Esophagus squamous epithelium (tissue), 5 donors: ENCODE results near the gene PLEKHN1. TPM values are rescaled to one million over a fixed set of nuclear protein-coding genes. Genes with fewer than 3 reads are reported as not detected.

Source experiments
- DNase-seq: peaks from one replicate; lab custom pipeline; 2025; lab: John Stamatoyannopoulos, UW
- H3K27ac ChIP-seq, 4 donors: fragments of 200-600 bp; sonication (generic); one replicate each; pipeline ENCODE4 v1.5.1; 2016 to 2019; ENCODE audit warnings: mild to moderate bottlenecking in 1 of 4
- H3K27me3 ChIP-seq, 4 donors: fragments of 200-600 bp; sonication (generic); 1 replicate in 3 of 4; 2 replicates in 1 of 4; pipeline versions ENCODE4 v1.5.1 to v1.6.0; 2017 to 2021; ENCODE audit warnings: antibody characterized with exemption in 1 of 4
- H3K36me3 ChIP-seq, 3 donors: fragments of 200-600 bp; sonication (generic); one replicate each; pipeline ENCODE4 v1.5.1; 2016 to 2019
- H3K4me1 ChIP-seq, 3 donors: fragments of 200-600 bp; sonication (generic); one replicate each; pipeline ENCODE4 v1.5.1; 2017 to 2019
- H3K4me3 ChIP-seq, 4 donors: fragments of 200-600 bp; sonication (generic); 1 replicate in 3 of 4; 2 replicates in 1 of 4; pipeline ENCODE4 v1.5.1; 2016 to 2019; ENCODE audit warnings: mild to moderate bottlenecking in 2 of 4, moderate library complexity in 1 of 4
- H3K9me3 ChIP-seq, 3 donors: fragments of 200-600 bp; sonication (generic); one replicate each; pipeline ENCODE4 v1.5.1; 2016 to 2019
- POLR2A ChIP-seq, 4 donors: fragments of 450-650 bp; IDR thresholded peaks; one replicate each; pipeline ENCODE4 v1.6.1; 2017; ENCODE audit warnings: antibody characterized with exemption in 4 of 4, mild to moderate bottlenecking in 4 of 4, moderate library complexity in 3 of 4
- WGBS, 2 donors: methylation state at CpG; one replicate each; pipeline ENCODE4 v1.1.5; 2018; 5-methylcytosine and 5-hydroxymethylcytosine counted together
- intact Hi-C: fragments of 100-400 bp; cut with DNase I; formaldehyde crosslinking; loops from one replicate; pipeline ENCODE4 v1.15.0; 2022
- total RNA-seq, 4 donors: library from RNA; depleted of rRNA; stranded (reverse); fragments of >200 nt; gene quantifications; one replicate each; pipeline ENCODE4 v1.1.0, GENCODE V29; 2016
- TF ChIP-seq, protein P1 (sequence below), 6 experiments: fragments of 450-650 bp in 4 of 6; fragments of 200-600 bp in 2 of 6; sonication (generic) in 2 of 6; IDR thresholded peaks; one replicate each; pipeline ENCODE4 v1.5.1; 2016 to 2019; ENCODE audit warnings: antibody characterized with exemption in 6 of 6, mild to moderate bottlenecking in 4 of 6, moderate library complexity in 4 of 6
- donor health status: DM: yes; HTN: yes; CAD: no.

PLEKHN1 gene
- total RNA-seq, 4 donors from 2014 or later = 16.8 to 39.6 (median 23.4) TPM

- no peak for TF ChIP-seq POLR2A (IDR thresholded peaks at IDR 0.05)
- TF ChIP-seq, protein P1, sequence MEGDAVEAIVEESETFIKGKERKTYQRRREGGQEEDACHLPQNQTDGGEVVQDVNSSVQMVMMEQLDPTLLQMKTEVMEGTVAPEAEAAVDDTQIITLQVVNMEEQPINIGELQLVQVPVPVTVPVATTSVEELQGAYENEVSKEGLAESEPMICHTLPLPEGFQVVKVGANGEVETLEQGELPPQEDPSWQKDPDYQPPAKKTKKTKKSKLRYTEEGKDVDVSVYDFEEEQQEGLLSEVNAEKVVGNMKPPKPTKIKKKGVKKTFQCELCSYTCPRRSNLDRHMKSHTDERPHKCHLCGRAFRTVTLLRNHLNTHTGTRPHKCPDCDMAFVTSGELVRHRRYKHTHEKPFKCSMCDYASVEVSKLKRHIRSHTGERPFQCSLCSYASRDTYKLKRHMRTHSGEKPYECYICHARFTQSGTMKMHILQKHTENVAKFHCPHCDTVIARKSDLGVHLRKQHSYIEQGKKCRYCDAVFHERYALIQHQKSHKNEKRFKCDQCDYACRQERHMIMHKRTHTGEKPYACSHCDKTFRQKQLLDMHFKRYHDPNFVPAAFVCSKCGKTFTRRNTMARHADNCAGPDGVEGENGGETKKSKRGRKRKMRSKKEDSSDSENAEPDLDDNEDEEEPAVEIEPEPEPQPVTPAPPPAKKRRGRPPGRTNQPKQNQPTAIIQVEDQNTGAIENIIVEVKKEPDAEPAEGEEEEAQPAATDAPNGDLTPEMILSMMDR (IDR thresholded peaks at IDR 0.05) = no peak
- Histone ChIP-seq H3K4me3 (peak overlapping the region in 2 of 4 donors; percentile 45 to 69), H3K36me3 (peaks cover 0 to 11% (median 0%) of the 10 kb centered on the region in 3 donors), H3K27ac (peak overlapping the region in 1 of 4 donors; percentile 40), H3K27me3 (peaks cover 27 to 93% (median 40%) of the 10 kb centered on the region in 4 donors), H3K4me1 (peaks cover 40 to 73% (median 44%) of the 10 kb centered on the region in 3 donors), H3K9me3 (no peaks in the 10 kb centered on the region)
- DNase-seq = no peak
- 10 to 11% methylated on average over 2 to 9 of the region's 21 CpGs for WGBS, 2 donors
- intact Hi-C loops = no loop called here
Measured at GRCh38 chr1:939511-940106, 26.7 kb upstream of the PLEKHN1 start.

DNA sequence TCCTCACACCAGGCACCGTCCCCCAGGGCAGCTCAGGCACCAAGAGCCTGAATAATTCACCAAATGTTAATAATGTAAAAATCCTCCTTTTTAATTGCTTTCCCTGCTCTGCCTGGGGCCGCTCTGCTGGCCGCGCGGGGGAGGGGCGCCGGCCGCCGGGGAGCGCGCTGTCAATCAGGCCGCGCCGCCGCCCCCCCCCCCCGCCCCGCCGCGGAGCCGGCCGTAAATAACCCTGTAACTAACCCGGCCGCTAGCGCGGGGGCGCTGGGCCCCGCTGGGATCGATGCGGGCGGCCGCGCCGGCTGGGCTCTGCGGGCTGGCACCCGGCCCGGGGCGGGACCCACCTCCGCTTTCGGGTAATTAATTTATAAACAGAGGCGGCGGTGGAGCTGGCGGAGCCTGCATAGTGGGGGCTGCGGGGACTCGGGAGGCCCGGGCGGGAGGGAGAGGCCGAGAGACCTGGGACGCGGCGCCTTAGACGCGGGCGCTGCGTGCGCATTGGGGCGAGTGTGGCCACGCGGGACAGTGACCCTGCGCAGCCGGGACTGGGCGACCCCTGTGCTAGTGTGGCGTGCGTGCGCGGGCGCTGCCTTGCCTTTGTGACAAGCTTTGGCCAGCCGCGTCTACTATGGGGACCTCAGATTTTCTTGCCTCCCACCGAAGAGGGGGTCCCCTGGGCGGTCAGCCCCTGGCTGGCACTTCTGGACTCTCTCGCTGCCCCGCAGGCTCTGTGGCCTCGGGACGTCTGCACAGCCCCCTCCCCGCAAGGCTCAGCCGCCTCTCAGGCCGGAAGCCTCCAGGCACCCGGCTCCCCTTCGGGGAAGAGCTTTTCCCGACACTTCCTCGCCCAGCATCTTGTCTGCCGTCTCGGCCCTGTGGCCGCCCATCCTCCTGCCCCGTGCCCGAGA lies 25.9 kb upstream of the PLEKHN1 start:
- intact Hi-C loops = no loop called here
- Histone ChIP-seq H3K27ac (peak overlapping the region; percentile 21 to 49 (median 34)), H3K27me3 (peaks cover 27 to 85% (median 34%) of the 10 kb centered on the region in 4 donors), H3K4me3 (peak overlapping the region; percentile 9 to 69 (median 36)), H3K9me3 (no peaks in the 10 kb centered on the region), H3K4me1 (peaks cover 37 to 70% (median 43%) of the 10 kb centered on the region in 3 donors), H3K36me3 (peaks cover 0 to 19% (median 0%) of the 10 kb centered on the region in 3 donors)
- TF ChIP-seq POLR2A (IDR thresholded peaks at IDR 0.05) = no peak
- TF ChIP-seq, protein P1 (IDR thresholded peaks at IDR 0.05) = peak in 1 of 6 experiments; percentile 5
- DNase-seq = no peak
- WGBS, 2 donors = 0 to 2% methylated on average over 1 to 13 of the region's 86 CpGs

DNA sequence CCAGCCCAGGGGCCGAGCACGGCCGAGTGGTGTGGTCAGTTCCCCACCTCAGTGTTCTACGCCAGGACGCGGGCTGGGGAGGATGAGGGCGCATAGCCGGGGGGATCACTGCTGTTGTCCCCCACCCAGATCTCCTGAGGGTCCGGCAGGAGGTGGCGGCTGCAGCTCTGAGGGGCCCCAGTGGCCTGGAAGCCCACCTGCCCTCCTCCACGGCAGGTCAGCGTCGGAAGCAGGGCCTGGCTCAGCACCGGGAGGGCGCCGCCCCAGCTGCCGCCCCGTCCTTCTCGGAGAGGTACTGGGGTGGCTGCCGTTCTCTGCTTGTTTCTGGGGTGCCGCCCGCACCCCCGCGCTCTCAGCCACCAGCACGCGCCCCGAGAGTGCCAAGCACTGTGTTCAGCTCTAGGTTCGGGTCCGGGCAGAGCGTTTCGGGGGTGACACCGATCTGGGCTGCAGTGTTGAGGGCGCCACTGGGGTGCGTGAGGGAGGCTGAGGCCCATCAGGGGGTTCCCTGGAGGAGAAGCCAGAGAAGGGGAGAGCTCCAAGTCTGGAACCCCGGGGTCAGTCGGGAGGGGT lies 25.2 kb upstream of the PLEKHN1 start:
- DNase-seq = no peak
- intact Hi-C loops = no loop called here
- Histone ChIP-seq H3K4me3 (peak overlapping the region in 3 of 4 donors; percentile 26 to 69 (median 45)), H3K9me3 (no peaks in the 10 kb centered on the region), H3K36me3 (peaks cover 0 to 26% (median 5%) of the 10 kb centered on the region in 3 donors), H3K27me3 (peaks cover 26 to 78% (median 30%) of the 10 kb centered on the region in 4 donors), H3K27ac (peak overlapping the region; percentile 21 to 49 (median 34)), H3K4me1 (peaks cover 30 to 63% (median 36%) of the 10 kb centered on the region in 3 donors)
- no CpG with 5 or more reads among the region's 36 CpGs for WGBS, 2 donors
- TF ChIP-seq, protein P1 (IDR thresholded peaks at IDR 0.05) = no peak
- TF ChIP-seq POLR2A (IDR thresholded peaks at IDR 0.05) = no peak

- H3K27ac ChIP-seq = peak overlapping the region; percentile 2 to 49 (median 34)
- intact Hi-C loops = no loop called here
- TF ChIP-seq, protein P1 (IDR thresholded peaks at IDR 0.05) = no peak
- no peak for TF ChIP-seq POLR2A (IDR thresholded peaks at IDR 0.05)
- H3K4me1 ChIP-seq = peaks cover 29 to 56% (median 36%) of the 10 kb centered on the region in 3 donors
- H3K27me3 ChIP-seq = peaks cover 26 to 71% (median 27%) of the 10 kb centered on the region in 4 donors
- H3K36me3 ChIP-seq = peaks cover 0 to 33% (median 10%) of the 10 kb centered on the region in 3 donors
- 2% methylated on average over 8 of the region's 98 CpGs; no CpG with 5 or more reads in 1 of the 2 donors for WGBS, 2 donors
- no peak for DNase-seq
- H3K9me3 ChIP-seq = no peaks in the 10 kb centered on the region
- H3K4me3 ChIP-seq = peak overlapping the region; percentile 22 to 69 (median 36)
Measured at GRCh38 chr1:941588-942383, 24.5 kb upstream of the PLEKHN1 start.
